Fibroblast of skin of back (primary cell): ENCODE measurements around the gene CYP4F3.
A peak's percentile ranks its signal among the peaks of the same experiment; 100 is the strongest.
"Not testable (repeated sequence)": the region's sequence is repeated elsewhere in the genome, so short reads cannot be mapped to it uniquely, and the experiment has no call there.

Experiments used
- DNase-seq: peaks from one replicate; pipeline ENCODE4 v3.0.0-alpha.2; 2013

Gene CYP4F3

DNA sequence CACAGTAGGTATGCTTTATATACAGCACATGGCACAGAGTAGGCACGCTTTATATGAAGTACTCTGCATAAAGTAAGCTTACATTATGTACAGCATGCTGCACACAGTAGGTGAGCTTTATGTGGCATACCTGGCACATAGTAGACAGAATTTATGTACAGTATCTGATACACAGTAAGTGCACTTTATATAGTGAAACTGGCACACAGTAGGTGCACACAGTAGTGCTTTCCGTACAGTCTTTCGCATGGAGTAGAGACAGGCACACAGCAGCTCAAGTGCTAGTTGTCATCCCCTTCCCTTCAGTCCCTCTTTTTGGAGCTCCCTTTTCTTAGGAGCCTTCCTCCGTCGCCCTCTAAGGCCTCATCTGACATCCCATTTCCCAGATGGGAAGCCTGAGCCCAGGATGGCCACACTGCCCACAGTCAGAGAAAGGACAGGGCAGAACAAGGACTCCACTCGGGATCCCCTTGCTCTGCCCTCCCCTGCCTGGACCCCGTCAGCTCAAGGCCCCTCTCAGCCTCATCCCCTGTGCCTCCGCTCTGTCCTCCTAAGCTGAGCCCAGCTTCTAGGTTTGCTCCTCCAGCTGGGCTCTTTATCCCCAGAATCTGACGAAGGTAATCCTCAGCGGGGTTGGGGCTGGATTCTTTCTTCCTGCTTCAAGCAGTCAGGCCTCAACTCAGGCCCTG, 31.3 kb downstream of the CYP4F3 start:
- DNase-seq = no peak

DNA sequence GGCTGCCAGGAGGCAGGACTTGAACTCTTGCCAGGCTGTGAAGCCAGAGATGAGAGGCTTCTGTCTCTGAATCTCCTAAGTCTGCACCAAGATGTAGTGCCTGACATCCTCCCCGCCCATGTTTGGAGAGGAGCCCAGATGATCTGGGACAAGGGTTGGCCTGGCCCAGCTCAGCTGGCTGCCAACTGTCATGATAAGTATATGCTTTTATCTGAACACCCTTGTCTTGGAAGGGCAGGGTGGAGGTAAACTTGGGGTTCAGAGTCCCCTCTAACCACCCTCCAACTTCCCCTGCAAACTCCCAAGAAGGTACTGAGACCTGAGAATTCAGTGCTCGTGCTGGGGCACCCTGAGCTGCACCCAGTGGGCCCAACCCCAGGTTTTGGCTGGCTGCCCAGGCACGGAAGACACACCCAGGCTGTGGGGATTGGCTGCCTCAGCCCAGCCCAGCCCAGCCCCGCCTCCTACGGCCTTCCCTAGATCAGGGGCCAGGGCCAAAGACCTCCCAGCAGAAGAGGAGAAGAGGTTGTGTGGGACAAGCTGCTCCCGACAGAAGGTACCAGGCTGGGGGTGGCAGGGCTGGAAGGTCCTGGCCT, 32.0 kb downstream of the CYP4F3 start, which contains the start of gene CYP4F12:
TSS of gene CYP4F12 (plus strand) at position 508 of the 596 bp plus-strand sequence. CDS start 443 bp downstream, outside the sequence.
- no peak for DNase-seq

DNA sequence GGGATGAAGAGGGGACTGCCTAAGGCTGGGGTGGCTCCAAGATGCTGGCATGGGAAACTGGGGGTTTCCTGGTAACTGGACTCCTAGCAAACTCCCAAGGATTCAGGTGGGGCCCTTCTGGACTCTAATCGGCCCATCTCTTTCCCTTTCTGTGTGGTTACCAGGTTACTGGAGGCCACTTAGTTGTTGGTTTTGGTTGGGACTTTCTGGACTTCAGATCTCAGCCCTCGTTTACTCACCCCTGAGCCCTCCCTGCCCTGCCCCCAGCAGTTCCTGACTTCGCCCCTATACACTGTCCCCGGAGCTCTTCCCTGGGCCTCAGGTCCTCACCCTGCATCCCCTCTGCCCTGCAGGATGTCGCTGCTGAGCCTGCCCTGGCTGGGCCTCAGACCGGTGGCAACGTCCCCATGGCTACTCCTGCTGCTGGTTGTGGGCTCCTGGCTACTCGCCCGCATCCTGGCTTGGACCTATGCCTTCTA, 32.5 kb downstream of the CYP4F3 start:
- no peak for DNase-seq

DNA sequence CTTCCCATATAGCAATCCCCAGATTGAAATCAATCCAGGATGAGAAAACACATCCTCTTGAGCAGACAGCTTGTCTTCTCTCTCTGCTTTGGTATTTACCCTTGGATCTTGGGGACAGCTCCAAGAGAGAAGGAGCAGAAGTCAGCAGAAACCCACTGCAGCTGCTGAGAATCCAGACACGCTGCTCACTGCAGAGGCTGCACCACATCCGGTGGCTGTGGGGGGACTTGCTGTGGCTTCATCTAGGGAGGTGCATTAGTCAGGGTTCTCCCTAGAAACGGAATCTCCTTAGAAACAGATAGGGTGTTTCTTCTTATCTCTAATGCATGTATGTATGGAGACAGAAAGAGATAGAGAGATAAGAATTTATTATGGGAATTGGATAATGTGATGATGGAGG, 34.9 kb downstream of the CYP4F3 start:
- DNase-seq = no peak

DNA sequence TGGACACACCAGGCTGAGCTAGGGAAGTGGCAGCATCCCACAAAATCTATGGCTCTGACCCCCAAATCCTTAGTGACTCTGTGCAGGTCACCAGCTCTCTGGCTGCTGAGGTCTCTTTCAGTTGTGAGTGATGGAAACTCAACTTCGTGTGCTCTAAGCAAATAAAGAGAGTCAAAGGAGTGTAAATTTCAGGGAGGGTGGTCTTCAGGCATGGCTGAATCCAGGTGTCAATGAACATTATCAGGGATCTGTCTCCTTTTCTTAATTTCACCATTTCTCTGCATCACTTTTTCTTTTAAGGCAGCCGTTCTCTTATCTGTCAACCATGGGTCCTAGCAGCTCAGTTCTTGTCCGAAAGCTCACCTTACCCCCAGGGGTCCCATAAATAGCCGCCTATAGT, 38.4 kb downstream of the CYP4F3 start:
- no peak for DNase-seq

DNA sequence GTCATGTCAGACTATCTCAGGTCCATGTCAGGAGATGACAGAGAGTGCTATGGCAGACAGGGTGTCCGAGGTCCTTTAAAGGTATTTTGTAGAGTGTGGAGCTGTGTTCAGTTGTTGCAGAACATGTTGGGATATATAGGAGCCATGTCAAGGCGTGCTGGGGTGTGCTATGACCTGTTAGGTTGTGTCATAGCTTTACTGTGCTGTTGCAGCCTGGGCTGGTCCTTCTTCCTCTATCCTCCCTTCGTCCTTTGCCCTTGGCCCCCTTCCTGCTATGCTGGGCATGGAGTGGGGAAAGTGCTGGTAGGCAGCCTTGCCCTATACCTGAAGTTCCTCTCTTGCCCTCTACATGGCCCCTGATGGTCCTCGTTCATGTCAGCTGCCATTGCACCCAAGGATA, 39.2 kb downstream of the CYP4F3 start:
- DNase-seq = not testable (repeated sequence)

DNA sequence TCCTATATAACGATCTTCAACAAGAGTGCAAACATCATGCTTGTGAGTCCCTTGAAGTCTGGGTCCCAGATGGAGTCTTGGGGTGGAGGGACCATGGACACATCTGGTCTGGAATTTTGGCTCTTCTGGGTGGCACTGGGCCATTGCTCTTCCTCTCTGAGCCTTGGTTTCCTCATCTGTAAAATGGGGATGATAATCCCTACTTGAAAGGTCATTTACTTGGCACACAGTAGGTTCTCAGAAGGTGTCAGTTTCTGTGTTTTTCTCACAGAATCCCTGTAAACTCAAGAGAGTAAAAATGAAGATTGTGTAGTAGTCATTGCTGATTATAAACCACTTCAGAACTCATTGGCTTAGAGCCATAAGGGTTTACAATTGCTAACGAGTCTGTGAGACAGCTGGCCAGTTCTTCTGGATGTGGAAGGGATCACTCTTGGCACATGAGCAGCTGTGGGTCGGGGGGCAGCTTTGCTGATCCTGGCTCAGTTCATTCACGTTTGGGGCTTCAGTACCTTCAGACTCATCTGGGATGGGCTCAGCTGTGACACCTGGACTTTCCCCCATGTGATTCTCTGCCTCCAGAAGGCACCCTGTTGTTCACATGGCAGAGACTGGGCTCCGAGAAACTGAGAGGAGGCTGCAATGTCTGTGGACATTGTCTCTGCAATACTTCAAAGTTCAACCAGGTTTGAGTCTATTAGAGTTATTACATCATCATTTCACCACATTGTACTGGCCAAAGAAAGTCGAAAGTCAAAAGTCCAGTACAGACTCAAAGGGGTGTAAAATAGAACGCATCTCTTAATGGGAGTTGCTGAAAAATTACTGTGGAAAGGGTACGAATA, 40.0 kb downstream of the CYP4F3 start:
- no peak for DNase-seq

DNA sequence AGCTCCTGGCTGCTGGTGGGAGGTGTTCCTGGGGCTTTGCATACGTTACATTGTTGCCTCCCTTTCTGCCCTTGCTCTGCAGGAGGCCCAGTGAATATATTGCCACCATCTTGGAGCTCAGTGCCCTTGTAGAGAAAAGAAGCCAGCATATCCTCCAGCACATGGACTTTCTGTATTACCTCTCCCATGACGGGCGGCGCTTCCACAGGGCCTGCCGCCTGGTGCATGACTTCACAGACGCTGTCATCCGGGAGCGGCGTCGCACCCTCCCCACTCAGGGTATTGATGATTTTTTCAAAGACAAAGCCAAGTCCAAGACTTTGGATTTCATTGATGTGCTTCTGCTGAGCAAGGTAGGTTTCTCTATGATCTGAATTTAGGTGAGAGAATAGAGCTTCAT, 42.7 kb downstream of the CYP4F3 start:
- DNase-seq = no peak

GRCh38 chr19:15684828-15685227, 44.1 kb downstream of the CYP4F3 start:
- no peak for DNase-seq

- no peak for DNase-seq
These were observed 56.0 kb downstream of the CYP4F3 start for GRCh38 chr19:15696654-15697194.

DNA sequence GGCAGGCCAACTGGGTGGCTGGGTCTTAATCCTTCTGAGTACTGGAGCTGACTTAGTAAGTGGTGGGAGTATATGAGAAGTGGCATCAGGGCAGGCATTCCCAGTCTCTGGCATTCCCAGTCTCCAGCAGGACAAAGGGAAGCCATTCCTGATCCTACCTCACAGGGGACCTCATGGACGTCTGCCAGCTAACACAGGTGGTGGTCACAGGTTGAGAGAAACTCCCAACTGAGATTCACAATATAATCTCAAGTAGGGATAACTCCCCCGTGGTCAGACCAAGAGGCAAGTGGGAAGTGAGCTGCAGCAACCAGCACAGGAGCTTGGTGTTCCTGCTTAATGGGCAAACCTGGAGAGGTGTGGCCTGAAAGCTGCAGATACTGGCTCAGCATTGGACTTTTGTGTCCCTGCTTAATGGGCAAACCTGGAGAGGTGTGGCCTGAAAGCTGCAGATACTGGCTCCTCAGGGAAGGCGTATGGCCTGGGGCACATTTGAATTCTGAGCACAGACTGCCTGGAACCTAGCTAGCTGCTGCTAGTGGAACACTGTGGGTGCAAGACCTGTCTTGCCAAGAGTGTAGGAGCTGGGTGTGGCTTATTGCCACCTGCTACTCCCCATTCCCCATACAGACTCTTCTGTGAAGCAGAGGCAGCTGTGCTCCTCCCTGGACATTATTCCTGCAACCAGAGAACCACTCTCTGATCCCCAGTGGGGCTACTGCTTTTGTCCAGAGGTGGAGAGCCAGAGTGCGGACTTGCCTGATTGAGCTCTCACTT, 61.2 kb downstream of the CYP4F3 start:
- DNase-seq = no peak

GRCh38 chr19:15702534-15702930, 61.8 kb downstream of the CYP4F3 start:
- DNase-seq = peak; percentile 9
